ENCODE measurements around the gene FLNA. TPM values are rescaled to one million over a fixed set of nuclear protein-coding genes. Genes with fewer than 3 reads are reported as not detected.
A peak's percentile ranks its signal among the peaks of the same experiment; 100 is the strongest.

Gene FLNA
- total and polyA plus RNA-seq, 10 of the 15 experiments (the other 5 are each of a cell fraction or from before 2014, with no cell fraction given), result 5.1 to 643 (median 171) TPM

DNA sequence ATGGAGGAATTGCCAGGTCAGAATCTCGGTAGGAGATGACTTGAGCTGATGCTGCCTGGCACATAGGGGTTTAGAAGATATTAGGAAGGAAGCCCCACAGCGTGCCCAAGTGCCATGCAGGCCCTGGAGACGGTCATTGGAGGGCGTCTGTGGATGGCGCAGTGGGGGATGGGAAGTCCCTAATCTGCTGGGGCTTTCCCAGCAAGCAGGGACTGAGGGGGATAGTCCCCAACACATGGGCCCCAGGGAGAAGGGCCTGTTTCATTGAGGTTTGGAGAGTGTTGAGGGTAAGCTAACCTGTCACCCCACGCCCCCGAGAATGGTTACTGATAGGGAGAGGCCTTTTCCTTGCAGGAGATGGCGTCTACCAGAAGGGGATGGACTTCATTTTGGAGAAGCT lies 44.8 kb upstream of the FLNA start:
- no peak overlapping the region; the same call in 1 of the 2 replicates for H3K9ac ChIP-seq (ENCODE audit: control insufficient read depth, insufficient read depth, low read length)
- FAIRE-seq (no peak), DNase-seq (ENCODE audit: low read depth, low spot score) (no peak), ATAC-seq (peak; percentile 93)
- no peaks in the 10 kb centered on the region for H3K36me3 ChIP-seq (ENCODE audit: control insufficient read depth in 2 of 2, insufficient read depth in 2 of 2, low read length in 1 of 2)
- H3K4me1 ChIP-seq (ENCODE audit: control insufficient read depth, insufficient read depth, low read length), result no peaks in the 10 kb centered on the region
- no peaks in the 10 kb centered on the region for H3K27me3 ChIP-seq (replicated peaks in 1 of 2; ENCODE audit: control insufficient read depth in 2 of 2, insufficient read depth in 2 of 2, low read length in 1 of 2)
- H4K20me1 ChIP-seq (ENCODE audit: control insufficient read depth, insufficient read depth), result no peaks in the 10 kb centered on the region
- POLR2A ChIA-PET, result interaction anchor here (1.0 to 1.2 kb wide), 2 partner anchors 9 to 10 kb away, joined by 3 read pairs; partner anchors contain the start of gene ATP6AP1
- intact Hi-C loops (cut with micrococcal nuclease; ENCODE audit: unreplicated experiment), result no loop called here
- no peaks in the 10 kb centered on the region; the same call in 2 of the 3 replicates for H3K9me3 ChIP-seq (replicated peaks; ENCODE audit: control insufficient read depth, insufficient read depth, low read length)
- SMC1A ChIA-PET (ENCODE audit: uncharacterized antibody, unreplicated experiment), result interaction anchor here (0.6 kb wide), 1 partner anchor 412 kb away, joined by 3 read pairs; no protein-coding TSS in a partner anchor
- BruUV-seq (replicated peaks), result no TSS peak
- H3K4me2 ChIP-seq (ENCODE audit: control insufficient read depth, insufficient read depth), result no peak overlapping the region
- 27% methylated on average over 8 of the region's 8 CpGs for WGBS (ENCODE audit: insufficient coverage, insufficient replicate concordance, low lambda C conversion rate, missing lambda C conversion rate)
- no peak overlapping the region for H2AFZ ChIP-seq (ENCODE audit: control insufficient read depth, low read depth, low read length)
- H3K27ac ChIP-seq (ENCODE audit: control insufficient read depth, insufficient read depth), result peak overlapping the region; percentile 37
- in situ Hi-C loops (cut with MboI), result no loop called here
- CTCF ChIA-PET, result interaction anchor here (1.0 to 1.3 kb wide), 2 partner anchors 9 to 46 kb away, joined by 3 to 4 read pairs; partner anchors contain the start of gene ATP6AP1
- RAD21 ChIA-PET (ENCODE audit: unreplicated experiment), result no interaction called here
- no peak overlapping the region for H3K4me3 ChIP-seq
- H3K79me2 ChIP-seq (ENCODE audit: control insufficient read depth, insufficient read depth, low read length), result no peaks in the 10 kb centered on the region
- TF ChIP-seq CHD2 (IDR thresholded peaks at IDR 0.05; ENCODE audit: borderline replicate concordance, low read depth, low read length), result 0 out of 2 replicates have a peak, but pooled peaks have one; percentile 59
- TF ChIP-seq IKZF1 (conservative IDR thresholded peaks at IDR 0.05), result peak; percentile 27; the same call in 1 of the 2 replicates
- TF ChIP-seq, protein P1, sequence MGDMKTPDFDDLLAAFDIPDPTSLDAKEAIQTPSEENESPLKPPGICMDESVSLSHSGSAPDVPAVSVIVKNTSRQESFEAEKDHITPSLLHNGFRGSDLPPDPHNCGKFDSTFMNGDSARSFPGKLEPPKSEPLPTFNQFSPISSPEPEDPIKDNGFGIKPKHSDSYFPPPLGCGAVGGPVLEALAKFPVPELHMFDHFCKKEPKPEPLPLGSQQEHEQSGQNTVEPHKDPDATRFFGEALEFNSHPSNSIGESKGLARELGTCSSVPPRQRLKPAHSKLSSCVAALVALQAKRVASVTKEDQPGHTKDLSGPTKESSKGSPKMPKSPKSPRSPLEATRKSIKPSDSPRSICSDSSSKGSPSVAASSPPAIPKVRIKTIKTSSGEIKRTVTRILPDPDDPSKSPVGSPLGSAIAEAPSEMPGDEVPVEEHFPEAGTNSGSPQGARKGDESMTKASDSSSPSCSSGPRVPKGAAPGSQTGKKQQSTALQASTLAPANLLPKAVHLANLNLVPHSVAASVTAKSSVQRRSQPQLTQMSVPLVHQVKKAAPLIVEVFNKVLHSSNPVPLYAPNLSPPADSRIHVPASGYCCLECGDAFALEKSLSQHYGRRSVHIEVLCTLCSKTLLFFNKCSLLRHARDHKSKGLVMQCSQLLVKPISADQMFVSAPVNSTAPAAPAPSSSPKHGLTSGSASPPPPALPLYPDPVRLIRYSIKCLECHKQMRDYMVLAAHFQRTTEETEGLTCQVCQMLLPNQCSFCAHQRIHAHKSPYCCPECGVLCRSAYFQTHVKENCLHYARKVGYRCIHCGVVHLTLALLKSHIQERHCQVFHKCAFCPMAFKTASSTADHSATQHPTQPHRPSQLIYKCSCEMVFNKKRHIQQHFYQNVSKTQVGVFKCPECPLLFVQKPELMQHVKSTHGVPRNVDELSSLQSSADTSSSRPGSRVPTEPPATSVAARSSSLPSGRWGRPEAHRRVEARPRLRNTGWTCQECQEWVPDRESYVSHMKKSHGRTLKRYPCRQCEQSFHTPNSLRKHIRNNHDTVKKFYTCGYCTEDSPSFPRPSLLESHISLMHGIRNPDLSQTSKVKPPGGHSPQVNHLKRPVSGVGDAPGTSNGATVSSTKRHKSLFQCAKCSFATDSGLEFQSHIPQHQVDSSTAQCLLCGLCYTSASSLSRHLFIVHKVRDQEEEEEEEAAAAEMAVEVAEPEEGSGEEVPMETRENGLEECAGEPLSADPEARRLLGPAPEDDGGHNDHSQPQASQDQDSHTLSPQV (IDR thresholded peaks at IDR 0.05), result no peak
- TF ChIP-seq, protein P2, sequence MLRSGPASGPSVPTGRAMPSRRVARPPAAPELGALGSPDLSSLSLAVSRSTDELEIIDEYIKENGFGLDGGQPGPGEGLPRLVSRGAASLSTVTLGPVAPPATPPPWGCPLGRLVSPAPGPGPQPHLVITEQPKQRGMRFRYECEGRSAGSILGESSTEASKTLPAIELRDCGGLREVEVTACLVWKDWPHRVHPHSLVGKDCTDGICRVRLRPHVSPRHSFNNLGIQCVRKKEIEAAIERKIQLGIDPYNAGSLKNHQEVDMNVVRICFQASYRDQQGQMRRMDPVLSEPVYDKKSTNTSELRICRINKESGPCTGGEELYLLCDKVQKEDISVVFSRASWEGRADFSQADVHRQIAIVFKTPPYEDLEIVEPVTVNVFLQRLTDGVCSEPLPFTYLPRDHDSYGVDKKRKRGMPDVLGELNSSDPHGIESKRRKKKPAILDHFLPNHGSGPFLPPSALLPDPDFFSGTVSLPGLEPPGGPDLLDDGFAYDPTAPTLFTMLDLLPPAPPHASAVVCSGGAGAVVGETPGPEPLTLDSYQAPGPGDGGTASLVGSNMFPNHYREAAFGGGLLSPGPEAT (IDR thresholded peaks at IDR 0.05; ENCODE audit: low read depth), result peak; percentile 36; the same call in 1 of the 2 replicates
- no peak for TF ChIP-seq HDAC6 (IDR thresholded peaks at IDR 0.05; ENCODE audit: unreplicated experiment)
- peak; percentile 23; the same call in 1 of the 2 replicates for TF ChIP-seq RUNX3 (IDR thresholded peaks at IDR 0.05; ENCODE audit: low read length)
- no peak for TF ChIP-seq CBFB (IDR thresholded peaks at IDR 0.05; ENCODE audit: low read depth)
- TF ChIP-seq SMC3 (IDR thresholded peaks at IDR 0.05; ENCODE audit: borderline replicate concordance, low read length), result no peak
- TF ChIP-seq, protein P3, sequence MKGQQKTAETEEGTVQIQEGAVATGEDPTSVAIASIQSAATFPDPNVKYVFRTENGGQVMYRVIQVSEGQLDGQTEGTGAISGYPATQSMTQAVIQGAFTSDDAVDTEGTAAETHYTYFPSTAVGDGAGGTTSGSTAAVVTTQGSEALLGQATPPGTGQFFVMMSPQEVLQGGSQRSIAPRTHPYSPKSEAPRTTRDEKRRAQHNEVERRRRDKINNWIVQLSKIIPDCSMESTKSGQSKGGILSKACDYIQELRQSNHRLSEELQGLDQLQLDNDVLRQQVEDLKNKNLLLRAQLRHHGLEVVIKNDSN (IDR thresholded peaks at IDR 0.05; ENCODE audit: borderline replicate concordance, extremely low read length, insufficient read depth, low read depth, low read length), result no peak
- peak; percentile 42 for TF ChIP-seq MEF2B (IDR thresholded peaks at IDR 0.05; ENCODE audit: partially characterized antibody, poor library complexity, severe bottlenecking)
- no peak for TF ChIP-seq ZNF217 (IDR thresholded peaks at IDR 0.05)

Data from GM12878 (cell line).